PC-9 (cell line): Measurements from ENCODE around the gene PGA3.
"Not testable (repeated sequence)": the region's sequence is repeated elsewhere in the genome, so short reads cannot be mapped to it uniquely, and the experiment has no call there.

ENCODE experiments used
- CTCF ChIP-seq: fragments of 200-600 bp; sonication (generic); conservative IDR thresholded peaks from 2 replicates; pipeline ENCODE4 v1.6.1; 2017; ENCODE audit warnings: mixed run types, antibody characterized with exemption, mild to moderate bottlenecking, moderate library complexity
- EZH2 ChIP-seq: fragments of 200-600 bp; sonication (generic); IDR thresholded peaks from 2 replicates; pipeline ENCODE4 v1.8.0; 2017; ENCODE audit warnings: antibody characterized with exemption, low read depth

DNA sequence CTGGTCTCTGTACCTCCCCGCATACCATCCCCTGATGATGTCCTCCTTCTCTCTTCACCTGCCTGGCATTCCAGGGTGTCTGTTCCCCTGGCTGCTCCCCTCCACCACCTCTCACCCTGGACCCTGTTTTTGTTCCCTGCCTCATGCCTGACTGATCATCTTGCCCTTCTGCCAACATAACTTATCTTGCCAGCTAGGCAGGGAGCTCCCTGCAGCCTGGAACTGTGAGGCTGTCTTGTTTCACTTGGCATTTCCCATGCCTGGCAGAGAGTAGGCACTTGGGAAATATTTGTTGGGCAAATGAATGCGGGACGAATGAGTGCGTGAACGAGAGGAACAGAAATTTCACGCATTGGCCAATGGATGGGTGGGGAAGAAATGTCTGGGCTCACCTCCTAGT lies 7.3 kb downstream of the PGA3 start:
- TF ChIP-seq EZH2, CTCF: not testable (repeated sequence)
